Esophagus muscularis mucosa (tissue), 4 donors: ENCODE data around the gene KRT23.

ENCODE experiments used
- CTCF ChIP-seq, 3 experiments: fragments of 200-600 bp in 2 of 3; fragments of 450-650 bp in 1 of 3; sonication (generic) in 2 of 3; IDR thresholded peaks; one replicate each; pipeline ENCODE4 v1.5.1; 2017 to 2019; ENCODE audit warnings: antibody characterized with exemption in 3 of 3, mild to moderate bottlenecking in 2 of 3, moderate library complexity in 1 of 3
- EP300 ChIP-seq: sonication (generic); formaldehyde crosslinking; IDR thresholded peaks from one replicate; pipeline ENCODE4 v1.6.1; 2017; ENCODE audit warnings: antibody characterized with exemption
- POLR2A ChIP-seq: fragments of 450-650 bp; IDR thresholded peaks from one replicate; pipeline ENCODE4 v1.6.1; 2017; ENCODE audit warnings: antibody characterized with exemption, moderate library complexity, mild to moderate bottlenecking, low read depth
- POLR2AphosphoS5 ChIP-seq, 2 donors: sonication (generic); formaldehyde crosslinking; IDR thresholded peaks; one replicate each; pipeline ENCODE4 v1.6.1; 2017; ENCODE audit warnings: antibody characterized with exemption in 2 of 2

- TF ChIP-seq CTCF (IDR thresholded peaks at IDR 0.05) (no peak), POLR2A (no peak), POLR2AphosphoS5 (IDR thresholded peaks at IDR 0.05) (no peak), EP300 (no peak)
Observed at GRCh38 chr17:40975516-40975915, 38.1 kb upstream of the KRT23 start.
